Measurements from ENCODE around the gene BTNL8. TPM values are rescaled to one million over a fixed set of nuclear protein-coding genes. Genes with fewer than 3 reads are reported as not detected.

The BTNL8 gene
- polyA plus RNA-seq, 2 of the 4 experiments (the other 2 are of a cell fraction) = not detected

- WGBS (ENCODE audit: missing lambda C conversion rate) = 50% methylated on average over 2 of the region's 2 CpGs
- ChIA-PET CTCF (no interaction called here), POLR2A (no interaction called here)
- no peak for ATAC-seq
- DNase-seq (ENCODE audit: low read depth in 1 of 2, low spot score in 1 of 2) = no peak
- no peak overlapping the region for H3K4me2 ChIP-seq
- no peak overlapping the region for H3K27ac ChIP-seq
- no peak overlapping the region for H3K4me3 ChIP-seq
- no peak for FAIRE-seq
- no peaks in the 10 kb centered on the region for H3K4me1 ChIP-seq
- H3K9me3 ChIP-seq = peaks cover 2% of the 10 kb centered on the region; the same call in 1 of the 3 replicates
- TF ChIP-seq MAFK (IDR thresholded peaks at IDR 0.05; ENCODE audit: partially characterized antibody) (no peak), ZC3H11A (IDR thresholded peaks at IDR 0.05) (no peak), EP300 (IDR thresholded peaks at IDR 0.05) (no peak), EHF (CRISPR knock-in tag; IDR thresholded peaks at IDR 0.05) (no peak), PHF8 (IDR thresholded peaks at IDR 0.05; ENCODE audit: borderline replicate concordance, low read depth) (no peak), NFE2L2 (conservative IDR thresholded peaks at IDR 0.05; ENCODE audit: low read length) (no peak), HOXB5 (CRISPR knock-in tag; IDR thresholded peaks at IDR 0.05) (no peak), JUNB (IDR thresholded peaks at IDR 0.05) (no peak), NPAS2 (CRISPR knock-in tag; IDR thresholded peaks at IDR 0.05; ENCODE audit: borderline replicate concordance) (no peak), SREBF2 (IDR thresholded peaks at IDR 0.05) (no peak), ELK1 (IDR thresholded peaks at IDR 0.05; ENCODE audit: low read depth, low read length) (no peak)
Observed at GRCh38 chr5:180914646-180915045, 15.7 kb downstream of the BTNL8 start.

GRCh38 chr5:180915924-180916323 lies 17.0 kb downstream of the BTNL8 start:
- 17% methylated on average over 3 of the region's 3 CpGs for WGBS (ENCODE audit: missing lambda C conversion rate)
- ChIA-PET POLR2A (no interaction called here), CTCF (no interaction called here)
- DNase-seq (ENCODE audit: low read depth in 1 of 2, low spot score in 1 of 2) = no peak
- Histone ChIP-seq H3K4me2 (no peak overlapping the region), H3K9me3 (peaks cover 2% of the 10 kb centered on the region; the same call in 1 of the 3 replicates), H3K4me1 (no peaks in the 10 kb centered on the region), H3K27ac (no peak overlapping the region), H3K4me3 (no peak overlapping the region)
- no peak for FAIRE-seq
- TF ChIP-seq ESRRA (IDR thresholded peaks at IDR 0.05; ENCODE audit: borderline replicate concordance, low read length) = no peak
- TF ChIP-seq HOXB13 (CRISPR knock-in tag; IDR thresholded peaks at IDR 0.05; ENCODE audit: low read depth) = no peak
- no peak for TF ChIP-seq SMC3 (IDR thresholded peaks at IDR 0.05)
- ATAC-seq = no peak

GRCh38 chr5:180918380-180918779 lies 19.4 kb downstream of the BTNL8 start:
- WGBS (ENCODE audit: missing lambda C conversion rate) = 37% methylated on average over 1 of the region's 1 CpG
- FAIRE-seq = no peak

GRCh38 chr5:180920710-180921109 lies 21.8 kb downstream of the BTNL8 start:
- peaks cover 4% of the 10 kb centered on the region; the same call in 1 of the 3 replicates for H3K9me3 ChIP-seq
- DNase-seq (ENCODE audit: low read depth in 1 of 2, low spot score in 1 of 2) = no peak
- ChIA-PET POLR2A (no interaction called here), CTCF (no interaction called here)
- no peak for ATAC-seq
- H3K4me3 ChIP-seq = no peak overlapping the region
- TF ChIP-seq EHMT2 (IDR thresholded peaks at IDR 0.05; ENCODE audit: low read depth) (no peak), RAD21 (conservative IDR thresholded peaks at IDR 0.05 in 1 of 2, IDR thresholded peaks at IDR 0.05 in 1 of 2) (no peak), CEBPB (IDR thresholded peaks at IDR 0.05) (no peak), HDAC2 (IDR thresholded peaks at IDR 0.05) (no peak), NPAS2 (CRISPR knock-in tag; IDR thresholded peaks at IDR 0.05; ENCODE audit: borderline replicate concordance) (no peak), HOXB13 (CRISPR knock-in tag; IDR thresholded peaks at IDR 0.05; ENCODE audit: low read depth) (no peak), HEYL (CRISPR knock-in tag; IDR thresholded peaks at IDR 0.05) (no peak), BCL3 (IDR thresholded peaks at IDR 0.05) (no peak), HOXA7 (CRISPR knock-in tag; IDR thresholded peaks at IDR 0.05) (no peak), FOSB (CRISPR knock-in tag; IDR thresholded peaks at IDR 0.05) (no peak), FOXS1 (CRISPR knock-in tag; IDR thresholded peaks at IDR 0.05) (no peak), ZNF302 (CRISPR knock-in tag; IDR thresholded peaks at IDR 0.05) (no peak), HOXB5 (CRISPR knock-in tag; IDR thresholded peaks at IDR 0.05) (no peak), HMGXB4 (CRISPR knock-in tag; IDR thresholded peaks at IDR 0.05; ENCODE audit: borderline replicate concordance) (no peak), CBX8 (IDR thresholded peaks at IDR 0.05) (no peak)
- FAIRE-seq = no peak
- H3K27ac ChIP-seq = no peak overlapping the region
- no peaks in the 10 kb centered on the region for H3K4me1 ChIP-seq
- H3K4me2 ChIP-seq = no peak overlapping the region

More at GRCh38 chr5:180918380-180918779, 19.4 kb downstream of the BTNL8 start:
- no peak overlapping the region for H3K4me2 ChIP-seq
- no peak for ATAC-seq
- no peak for DNase-seq (ENCODE audit: low read depth in 1 of 2, low spot score in 1 of 2)
- no peak overlapping the region for H3K27ac ChIP-seq
- H3K4me1 ChIP-seq = no peaks in the 10 kb centered on the region
- peaks cover under 1% of the 10 kb centered on the region; the same call in 1 of the 3 replicates for H3K9me3 ChIP-seq
- H3K4me3 ChIP-seq = no peak overlapping the region
- ChIA-PET POLR2A (no interaction called here), CTCF (no interaction called here)
- no peak for TF ChIP-seq HOXB13 (CRISPR knock-in tag; IDR thresholded peaks at IDR 0.05; ENCODE audit: low read depth)
- TF ChIP-seq SMC3 (IDR thresholded peaks at IDR 0.05) = no peak
- no peak for TF ChIP-seq POLR2AphosphoS2 (conservative IDR thresholded peaks at IDR 0.05; ENCODE audit: low read length)
